Activated T-helper 1 cell treated with anti-CD3 and anti-CD28 coated beads, Interleukin-12 subunit alpha, Interleukin-12 subunit beta, Interleukin-2, Interleukin-4 antibody, amounts not matched to agents 30 ng/mL and 10 ng/mL and 1 ng/mL, durations not matched to agents 14 hours and 24 hours and 36 hours (primary cell): ENCODE measurements around the gene SS18L1. TPM values are rescaled to one million over a fixed set of nuclear protein-coding genes. Genes with fewer than 3 reads are reported as not detected.

Source experiments
- DNase-seq: peaks from one replicate; pipeline ENCODE4 v3.0.0; 2021; ENCODE audit warnings: low spot score
- H3K27ac Mint-ChIP-seq: one replicate; pipeline ENCODE4 v1.8.0; 2021; ENCODE audit warnings: mild to moderate bottlenecking, mixed read lengths
- H3K27me3 Mint-ChIP-seq: one replicate; pipeline ENCODE4 v1.8.0; 2022; ENCODE audit warnings: mild to moderate bottlenecking, moderate library complexity, mixed read lengths; ENCODE audit not compliant: insufficient read depth
- H3K36me3 Mint-ChIP-seq: one replicate; pipeline ENCODE4 v1.8.0; 2021; ENCODE audit warnings: low read depth, mixed read lengths
- H3K4me1 Mint-ChIP-seq: one replicate; pipeline ENCODE4 v1.8.0; 2021; ENCODE audit warnings: low read depth, mixed read lengths
- H3K4me3 Mint-ChIP-seq: one replicate; pipeline ENCODE4 v1.8.0; 2021; ENCODE audit warnings: mild to moderate bottlenecking, moderate library complexity, mixed read lengths
- H3K9me3 Mint-ChIP-seq: one replicate; pipeline ENCODE4 v1.8.0; 2021; ENCODE audit warnings: mixed read lengths
- intact Hi-C: fragments of 100-400 bp; cut with micrococcal nuclease; formaldehyde crosslinking; loops from one replicate; pipeline ENCODE4 v1.15.1; 2024
- total RNA-seq: library from RNA; stranded (reverse); gene quantifications from 2 replicates; pipeline ENCODE4 v1.2.3, GENCODE V29; 2022

SS18L1 gene
- total RNA-seq, 1 donor from 2014 or later, result 29.4 TPM

DNA sequence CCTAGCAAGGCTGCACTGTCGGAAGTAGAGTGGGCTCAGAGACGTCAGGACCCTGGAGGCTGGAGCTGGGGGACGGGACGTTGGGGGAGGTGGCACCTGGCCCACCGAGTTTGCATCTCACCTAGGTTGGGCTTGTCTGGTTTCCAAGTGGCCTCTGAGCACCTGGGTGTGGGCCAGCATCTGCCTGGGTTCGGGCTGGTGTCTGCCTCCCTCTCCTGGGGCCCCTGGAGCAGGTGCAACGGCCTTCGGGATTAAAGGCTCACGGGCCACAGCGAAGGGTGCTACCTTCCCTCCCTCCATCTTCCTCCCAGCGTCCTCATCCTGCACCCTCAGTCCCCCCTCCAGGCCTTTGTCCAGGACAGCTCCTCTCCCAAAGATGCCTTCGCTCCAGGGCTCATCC lies 70.5 kb downstream of the SS18L1 start:
- Mint-ChIP-seq H3K4me3 (no peak overlapping the region), H3K4me1 (no peaks in the 10 kb centered on the region), H3K27ac (no peak overlapping the region), H3K9me3 (no peaks in the 10 kb centered on the region), H3K36me3 (no peaks in the 10 kb centered on the region), H3K27me3 (peaks cover 10% of the 10 kb centered on the region)
- no peak for DNase-seq
- intact Hi-C loops, result no loop called here

DNA sequence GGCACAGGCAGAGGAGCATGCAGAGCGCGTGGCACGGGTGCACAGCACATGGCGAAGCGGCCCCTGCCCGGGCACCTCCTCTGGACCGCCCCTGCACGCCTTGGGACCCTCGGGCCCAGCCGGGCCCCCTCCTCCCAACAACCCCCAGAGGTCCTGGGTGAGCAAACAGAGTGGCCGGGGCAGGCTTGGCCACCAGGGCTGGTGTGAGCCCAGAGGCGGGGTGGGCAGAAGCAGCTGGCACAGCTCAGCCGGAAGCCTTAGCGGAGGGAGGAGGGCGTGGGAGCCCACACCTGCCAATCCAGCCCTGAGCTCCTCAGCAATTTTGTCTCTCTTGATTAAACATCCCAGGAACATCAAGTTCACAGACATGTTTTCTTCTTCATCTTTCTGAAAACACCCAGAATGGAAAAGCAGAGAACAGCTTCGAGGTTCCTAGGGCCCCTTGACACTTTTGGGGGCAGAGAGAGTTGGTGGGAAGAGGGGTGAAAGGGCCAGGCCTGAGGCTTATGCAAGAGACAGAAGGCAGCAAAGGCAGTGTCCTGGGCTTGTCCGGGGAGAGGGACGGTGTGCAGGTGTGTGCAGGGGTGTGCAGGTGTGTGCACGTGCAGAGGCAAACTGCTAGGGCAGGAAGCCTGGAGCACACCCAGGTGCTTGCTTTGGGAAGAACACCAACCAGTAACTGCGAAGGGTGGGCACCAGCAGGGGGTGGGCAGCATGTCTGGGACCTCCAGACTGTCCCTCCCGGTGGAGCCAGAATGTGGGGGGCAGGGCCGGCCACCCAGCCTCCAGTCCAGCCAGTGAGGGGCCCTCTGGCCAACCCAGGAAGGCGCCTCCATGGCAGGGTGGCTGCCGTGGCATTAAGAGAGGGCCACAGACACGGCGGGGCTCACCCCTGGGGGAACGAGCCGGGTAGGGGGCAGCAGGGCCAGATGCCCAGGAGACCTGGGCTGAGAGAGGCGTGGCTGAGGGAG lies 71.7 kb downstream of the SS18L1 start:
- H3K9me3 Mint-ChIP-seq, result no peaks in the 10 kb centered on the region
- intact Hi-C loops, result no loop called here
- H3K36me3 Mint-ChIP-seq, result no peaks in the 10 kb centered on the region
- DNase-seq, result no peak
- H3K4me1 Mint-ChIP-seq, result no peaks in the 10 kb centered on the region
- no peak overlapping the region for H3K27ac Mint-ChIP-seq
- H3K27me3 Mint-ChIP-seq, result peaks cover 13% of the 10 kb centered on the region
- no peak overlapping the region for H3K4me3 Mint-ChIP-seq

GRCh38 chr20:62215991-62216635 lies 72.5 kb downstream of the SS18L1 start:
- H3K36me3 Mint-ChIP-seq, result no peaks in the 10 kb centered on the region
- no peaks in the 10 kb centered on the region for H3K4me1 Mint-ChIP-seq
- H3K9me3 Mint-ChIP-seq, result no peaks in the 10 kb centered on the region

GRCh38 chr20:62216636-62217566 lies 73.3 kb downstream of the SS18L1 start:
- Mint-ChIP-seq H3K4me1 (no peaks in the 10 kb centered on the region), H3K9me3 (no peaks in the 10 kb centered on the region), H3K27ac (no peak overlapping the region), H3K36me3 (no peaks in the 10 kb centered on the region), H3K4me3 (no peak overlapping the region), H3K27me3 (peaks cover 23% of the 10 kb centered on the region)
- intact Hi-C loops, result no loop called here
- DNase-seq, result no peak

More at GRCh38 chr20:62215991-62216635, 72.5 kb downstream of the SS18L1 start:
- DNase-seq, result no peak
- Mint-ChIP-seq H3K27me3 (peaks cover 17% of the 10 kb centered on the region), H3K27ac (no peak overlapping the region), H3K4me3 (no peak overlapping the region)
- intact Hi-C loops, result no loop called here

DNA sequence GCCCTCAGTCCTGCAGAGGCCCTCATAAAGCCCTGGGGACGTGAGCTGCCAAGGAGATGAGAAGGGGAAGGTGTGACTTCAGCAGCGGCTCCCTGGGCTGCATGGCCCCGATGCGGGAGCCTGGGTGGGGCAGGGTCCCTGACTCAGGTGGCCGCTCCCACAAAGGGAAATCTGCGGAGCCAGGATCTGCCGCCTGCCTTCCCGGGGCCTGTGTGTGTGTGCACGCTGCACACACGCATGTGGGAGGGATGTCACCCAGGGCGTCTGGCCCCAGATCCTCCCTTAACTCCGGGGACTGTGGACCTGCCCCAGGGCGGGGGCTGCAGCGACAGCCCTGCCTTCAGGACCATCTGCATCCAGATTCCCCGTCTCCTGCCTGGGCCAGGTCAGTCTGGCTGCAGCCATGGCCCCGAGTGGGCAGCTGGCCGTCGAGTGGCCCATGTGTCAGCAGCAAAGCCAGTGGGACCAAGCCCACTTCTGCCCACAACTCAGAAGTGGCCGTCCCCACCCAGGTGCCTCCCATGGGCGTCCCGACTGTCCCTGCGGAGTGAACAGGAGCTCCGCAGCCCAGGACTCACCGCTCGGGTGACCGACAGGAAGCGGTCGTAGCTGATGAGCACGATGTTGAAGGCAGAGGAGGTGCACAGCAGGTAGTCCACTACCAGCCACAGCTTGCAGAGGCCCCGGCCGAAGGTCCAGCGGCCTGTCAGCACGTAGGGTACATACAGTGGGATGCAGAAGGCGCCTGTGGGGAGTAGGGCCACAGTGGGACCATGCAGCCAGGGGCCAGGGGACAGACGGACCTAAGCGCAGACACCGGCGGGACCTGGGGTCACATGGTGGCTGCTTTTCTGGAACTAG lies 74.6 kb downstream of the SS18L1 start:
- DNase-seq, result no peak
- intact Hi-C loops, result no loop called here
- no peaks in the 10 kb centered on the region for H3K36me3 Mint-ChIP-seq
- H3K9me3 Mint-ChIP-seq, result no peaks in the 10 kb centered on the region
- no peaks in the 10 kb centered on the region for H3K4me1 Mint-ChIP-seq
- H3K4me3 Mint-ChIP-seq, result no peak overlapping the region
- no peak overlapping the region for H3K27ac Mint-ChIP-seq
- peaks cover 23% of the 10 kb centered on the region for H3K27me3 Mint-ChIP-seq

GRCh38 chr20:62219101-62219991 lies 75.8 kb downstream of the SS18L1 start:
- H3K9me3 Mint-ChIP-seq, result no peaks in the 10 kb centered on the region
- H3K27ac Mint-ChIP-seq, result no peak overlapping the region
- peaks cover 20% of the 10 kb centered on the region for H3K27me3 Mint-ChIP-seq
- no peaks in the 10 kb centered on the region for H3K4me1 Mint-ChIP-seq
- H3K4me3 Mint-ChIP-seq, result peak overlapping the region; percentile 15
- intact Hi-C loops, result no loop called here
- H3K36me3 Mint-ChIP-seq, result no peaks in the 10 kb centered on the region
- DNase-seq, result no peak

- peak; percentile 47 for DNase-seq
- intact Hi-C loops, result loop anchor here (1.0 kb wide), 1 partner anchor 18 kb away; the partner anchor contains the start of gene OSBPL2
- Mint-ChIP-seq H3K36me3 (no peaks in the 10 kb centered on the region), H3K27ac (no peak within 1 kb of the TSS), H3K27me3 (peaks cover 20% of the 10 kb centered on the region), H3K4me1 (no peaks in the 10 kb centered on the region), H3K4me3 (peak within 1 kb of the TSS; percentile 15), H3K9me3 (no peaks in the 10 kb centered on the region)
Measured at GRCh38 chr20:62219992-62220665, 76.6 kb downstream of the SS18L1 start, which contains the start of gene HRH3. HRH3 (minus strand) TSS chr20:62220278; CDS start chr20:62219970, 308 bp downstream.

DNA sequence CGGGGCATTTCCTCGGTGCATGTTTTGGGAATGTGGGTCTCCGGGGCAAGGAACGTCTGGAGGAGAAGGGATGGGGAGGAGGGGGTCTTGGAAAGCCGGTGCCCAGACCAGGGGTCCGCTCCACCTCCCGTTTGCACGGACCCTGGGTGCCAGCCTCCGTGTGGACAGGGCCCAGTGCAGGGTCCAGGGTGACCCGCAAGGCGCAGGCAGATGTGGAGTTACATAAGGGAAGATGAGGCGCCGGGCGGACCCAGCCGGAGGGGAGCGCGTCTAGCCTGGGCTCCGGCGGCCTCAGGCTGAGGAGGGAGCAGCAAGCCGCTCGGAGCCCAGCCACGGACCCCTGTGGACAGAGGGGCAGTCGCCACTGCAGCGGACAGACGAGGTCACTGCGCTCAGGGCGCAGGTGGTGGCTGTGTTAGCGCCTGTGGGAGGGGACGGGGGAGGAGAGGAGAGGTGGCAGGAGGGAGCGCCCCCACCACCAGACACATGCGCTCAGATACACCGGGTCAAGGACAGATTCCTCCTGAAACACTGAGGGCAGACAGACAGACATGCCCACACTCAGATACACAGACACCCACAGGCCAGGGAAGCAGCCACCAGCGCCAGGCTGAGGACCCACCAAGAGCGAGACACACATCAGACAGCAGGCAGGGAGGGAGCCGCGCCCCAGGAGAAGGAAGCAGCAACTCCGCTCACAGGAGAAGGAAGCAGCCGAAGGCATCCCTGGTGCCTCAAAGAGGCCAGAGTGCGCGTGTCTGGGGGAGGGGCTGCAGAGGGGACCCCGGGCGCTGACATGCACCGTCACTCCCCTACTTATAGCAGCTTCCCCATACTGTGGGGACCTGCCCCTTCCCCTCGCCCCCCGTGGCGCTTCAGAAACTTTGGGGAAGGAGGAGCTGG lies 77.3 kb downstream of the SS18L1 start:
- no peaks in the 10 kb centered on the region for H3K36me3 Mint-ChIP-seq
- DNase-seq, result no peak
- H3K27me3 Mint-ChIP-seq, result peaks cover 19% of the 10 kb centered on the region
- H3K9me3 Mint-ChIP-seq, result no peaks in the 10 kb centered on the region
- H3K4me3 Mint-ChIP-seq, result peak overlapping the region; percentile 11
- no peaks in the 10 kb centered on the region for H3K4me1 Mint-ChIP-seq
- intact Hi-C loops, result loop anchor here (1.0 kb wide), 1 partner anchor 17 kb away; the partner anchor contains the start of gene OSBPL2
- no peak overlapping the region for H3K27ac Mint-ChIP-seq

- Mint-ChIP-seq H3K9me3 (no peaks in the 10 kb centered on the region), H3K4me3 (no peak overlapping the region), H3K36me3 (no peaks in the 10 kb centered on the region), H3K27me3 (peaks cover 17% of the 10 kb centered on the region), H3K27ac (no peak overlapping the region), H3K4me1 (no peaks in the 10 kb centered on the region)
- DNase-seq, result no peak
- intact Hi-C loops, result no loop called here
Measured at GRCh38 chr20:62222266-62222850, 78.8 kb downstream of the SS18L1 start.

- intact Hi-C loops, result no loop called here
- no peak for DNase-seq
- Mint-ChIP-seq H3K36me3 (no peaks in the 10 kb centered on the region), H3K9me3 (no peaks in the 10 kb centered on the region), H3K27me3 (peaks cover 17% of the 10 kb centered on the region), H3K4me1 (no peaks in the 10 kb centered on the region), H3K27ac (no peak overlapping the region), H3K4me3 (no peak overlapping the region)
Measured at GRCh38 chr20:62222972-62223371, 79.4 kb downstream of the SS18L1 start.
